Colonic mucosa (tissue), 4 donors: Measurements from ENCODE around the gene TBX15. TPM values are rescaled to one million over a fixed set of nuclear protein-coding genes. Genes with fewer than 3 reads are reported as not detected.

Experiments
- DNase-seq: peaks from one replicate; pipeline ENCODE4 v3.0.0-alpha.2; 2020
- H3K27ac ChIP-seq: fragments of 200-600 bp; one replicate; pipeline ENCODE4 v1.8.0; 2021
- H3K27me3 ChIP-seq: fragments of 200-600 bp; one replicate; pipeline ENCODE4 v1.8.0; 2021
- H3K36me3 ChIP-seq: fragments of 200-600 bp; one replicate; pipeline ENCODE4 v1.8.0; 2021
- H3K4me1 ChIP-seq: fragments of 200-600 bp; one replicate; pipeline ENCODE4 v1.8.0; 2021; ENCODE audit warnings: mild to moderate bottlenecking
- H3K4me3 ChIP-seq: fragments of 200-600 bp; one replicate; pipeline ENCODE4 v1.8.0; 2021
- H3K9ac ChIP-seq, 2 donors: one replicate each; pipeline ENCODE4 v1.7.0; 2013; ENCODE audit warnings: control low read depth in 2 of 2, low read depth in 2 of 2, low read length in 2 of 2
- H3K9me3 ChIP-seq: fragments of 200-600 bp; one replicate; pipeline ENCODE4 v1.8.0; 2021
- CTCF ChIP-seq: fragments of 200-600 bp; IDR thresholded peaks from one replicate; pipeline ENCODE4 v1.8.0; 2022; ENCODE audit warnings: antibody characterized with exemption, mild to moderate bottlenecking
- intact Hi-C: fragments of 100-400 bp; cut with DNase I; formaldehyde crosslinking; loops from one replicate; pipeline ENCODE4 v1.14.1; 2022
- total RNA-seq, 2 donors: library from RNA; stranded (reverse); fragmentation: NEBNext Ultra II Directional in 1 of 2; extraction: Animal tissue kit (Norgen Biotek cat#: 25700) in 1 of 2; gene quantifications; one replicate each; pipeline ENCODE4 v1.2.1, GENCODE V29; 2021
- donor health status: healthy.
- donor health status: DM: no; HTN: no; CAD: no.
- donor health status: DM: no; HTN: no; CAD: no.

The TBX15 gene
- total RNA-seq, 2 donors from 2014 or later, result 0.11 TPM; not detected in 1

GRCh38 chr1:118990513-118991152 is 2.5 kb upstream of the TBX15 start:
- H3K36me3 ChIP-seq, result no peaks in the 10 kb centered on the region
- no peak overlapping the region for H3K4me3 ChIP-seq
- peaks cover 98% of the 10 kb centered on the region for H3K27me3 ChIP-seq
- no peaks in the 10 kb centered on the region for H3K9me3 ChIP-seq
- no peak overlapping the region for H3K9ac ChIP-seq
- no peak for DNase-seq
- no peak for TF ChIP-seq CTCF
- intact Hi-C loops, result no loop called here
- H3K27ac ChIP-seq, result no peak overlapping the region
- H3K4me1 ChIP-seq, result peaks cover 9% of the 10 kb centered on the region

- Histone ChIP-seq H3K4me3 (no peak overlapping the region), H3K27ac (no peak overlapping the region), H3K9ac (no peak overlapping the region), H3K9me3 (no peaks in the 10 kb centered on the region), H3K4me1 (peaks cover 9% of the 10 kb centered on the region), H3K36me3 (no peaks in the 10 kb centered on the region), H3K27me3 (peaks cover 98% of the 10 kb centered on the region)
- TF ChIP-seq CTCF, result no peak
- intact Hi-C loops, result no loop called here
- no peak for DNase-seq
Observed at GRCh38 chr1:118989878-118990378, 1.8 kb upstream of the TBX15 start.

- Histone ChIP-seq H3K4me3 (no peak overlapping the region), H3K9ac (no peak overlapping the region), H3K36me3 (no peaks in the 10 kb centered on the region), H3K9me3 (no peaks in the 10 kb centered on the region), H3K27ac (no peak overlapping the region), H3K4me1 (peaks cover 9% of the 10 kb centered on the region), H3K27me3 (peaks cover 100% of the 10 kb centered on the region)
- no peak for TF ChIP-seq CTCF
- intact Hi-C loops, result no loop called here
- DNase-seq, result no peak
Observed at GRCh38 chr1:118989006-118989815, 1.1 kb upstream of the TBX15 start.

GRCh38 chr1:118987468-118988185 is 516 bp downstream of the TBX15 start:
- H3K9me3 ChIP-seq, result no peaks in the 10 kb centered on the region
- H3K4me3 ChIP-seq, result peak overlapping the region; percentile 22
- H3K4me1 ChIP-seq, result peaks cover 9% of the 10 kb centered on the region
- no peak for DNase-seq
- H3K27ac ChIP-seq, result no peak overlapping the region
- intact Hi-C loops, result no loop called here
- peaks cover 100% of the 10 kb centered on the region for H3K27me3 ChIP-seq
- no peak overlapping the region for H3K9ac ChIP-seq
- no peak for TF ChIP-seq CTCF
- no peaks in the 10 kb centered on the region for H3K36me3 ChIP-seq
